ENCODE measurements around the gene UBE2K.
"Not testable (repeated sequence)": the region's sequence is repeated elsewhere in the genome, so short reads cannot be mapped to it uniquely, and the experiment has no call there.

The UBE2K gene, protein sequence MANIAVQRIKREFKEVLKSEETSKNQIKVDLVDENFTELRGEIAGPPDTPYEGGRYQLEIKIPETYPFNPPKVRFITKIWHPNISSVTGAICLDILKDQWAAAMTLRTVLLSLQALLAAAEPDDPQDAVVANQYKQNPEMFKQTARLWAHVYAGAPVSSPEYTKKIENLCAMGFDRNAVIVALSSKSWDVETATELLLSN

DNA sequence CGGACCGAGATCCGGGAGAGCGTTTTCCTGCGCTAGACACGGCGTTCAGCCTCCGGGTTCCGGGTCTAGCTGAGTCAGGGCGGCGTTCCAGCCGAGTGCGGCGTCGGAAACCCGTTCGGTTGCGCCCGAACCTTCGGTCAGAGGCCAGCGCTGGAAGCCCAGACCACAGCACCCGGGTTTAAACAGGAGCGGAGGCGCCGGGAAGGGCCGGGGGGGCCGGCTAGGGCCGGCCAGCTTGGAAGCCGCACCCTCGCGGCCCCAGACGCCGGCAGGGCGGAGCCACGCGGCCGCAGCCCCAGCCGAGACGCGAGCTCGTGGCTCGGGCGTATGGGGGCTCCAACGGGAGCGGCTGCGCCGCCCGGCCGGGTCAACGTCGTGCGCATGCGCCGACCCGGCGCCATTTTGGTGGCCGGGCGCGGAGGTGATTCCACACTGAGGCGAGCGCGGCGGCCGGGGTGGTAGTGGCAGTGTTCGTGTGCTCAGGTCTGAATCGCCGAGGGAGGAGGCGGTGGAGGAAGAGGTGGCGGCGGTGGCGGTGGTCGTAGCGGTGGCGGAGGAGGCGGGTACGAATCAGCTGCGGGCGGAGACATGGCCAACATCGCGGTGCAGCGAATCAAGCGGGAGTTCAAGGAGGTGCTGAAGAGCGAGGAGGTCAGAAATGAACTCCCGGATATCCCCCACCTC is at the start of gene UBE2K:
Gene UBE2K, plus strand, starts transcription at position 397 of the 684 bp plus-strand sequence. Its CDS starts 192 bp downstream, at position 589.
- peak; percentile 90 for DNase-seq

DNA sequence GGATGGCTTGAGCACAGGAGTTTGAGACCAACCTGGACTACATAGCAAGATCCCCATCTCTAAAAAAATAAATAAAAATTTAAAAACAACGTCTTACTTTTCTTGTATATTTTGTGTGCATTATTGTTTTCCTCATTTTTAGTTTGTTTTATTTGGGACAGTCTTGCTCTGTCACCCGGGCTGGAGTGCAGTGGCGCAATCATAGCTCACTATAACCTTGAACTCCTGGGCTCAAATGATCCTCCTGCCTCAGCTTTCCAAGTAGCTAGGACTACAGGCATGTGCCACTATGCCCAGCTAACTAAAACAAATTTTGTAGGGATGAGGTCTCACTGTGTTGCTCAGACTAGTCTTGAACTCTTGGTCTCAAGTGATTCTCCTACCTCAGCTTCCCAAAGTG is 49.7 kb upstream of the UBE2K start:
- no peak for DNase-seq

DNA sequence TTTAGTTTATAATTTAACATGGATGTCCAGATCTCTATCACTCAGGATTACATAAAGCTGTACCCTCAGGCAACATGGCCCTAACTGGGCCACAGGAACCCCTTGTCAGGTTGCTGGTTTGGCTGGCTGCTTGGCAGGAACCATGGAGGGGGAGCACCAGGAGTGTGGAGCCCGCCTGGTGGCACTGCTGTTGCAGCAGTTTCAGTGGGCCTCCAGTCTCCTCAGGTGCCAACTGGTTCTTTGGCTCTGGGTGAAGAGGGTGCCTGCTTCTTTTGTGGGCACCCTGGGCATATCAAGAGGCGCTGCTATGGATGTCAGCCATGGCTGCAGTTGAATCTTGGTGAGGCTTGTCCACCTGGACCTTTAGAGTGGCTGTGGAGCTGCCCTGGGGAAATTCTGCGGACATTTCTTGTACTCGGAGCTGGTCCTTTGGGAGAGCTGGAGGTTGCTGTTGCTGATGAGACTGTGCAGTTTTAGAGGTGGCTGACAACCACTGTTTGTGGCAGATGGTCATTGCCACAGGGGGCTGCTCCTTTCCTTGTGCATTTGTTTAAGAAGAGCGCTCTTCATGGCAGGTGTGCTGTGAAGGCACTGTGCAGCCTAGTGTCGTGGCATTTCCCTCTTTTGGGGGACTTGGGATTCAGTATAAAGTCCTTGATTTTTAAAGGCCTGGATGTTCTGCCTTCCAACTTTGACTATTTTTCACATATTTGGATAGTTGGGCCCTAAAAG is 48.9 kb upstream of the UBE2K start:
- peak; percentile 6 for DNase-seq

DNA sequence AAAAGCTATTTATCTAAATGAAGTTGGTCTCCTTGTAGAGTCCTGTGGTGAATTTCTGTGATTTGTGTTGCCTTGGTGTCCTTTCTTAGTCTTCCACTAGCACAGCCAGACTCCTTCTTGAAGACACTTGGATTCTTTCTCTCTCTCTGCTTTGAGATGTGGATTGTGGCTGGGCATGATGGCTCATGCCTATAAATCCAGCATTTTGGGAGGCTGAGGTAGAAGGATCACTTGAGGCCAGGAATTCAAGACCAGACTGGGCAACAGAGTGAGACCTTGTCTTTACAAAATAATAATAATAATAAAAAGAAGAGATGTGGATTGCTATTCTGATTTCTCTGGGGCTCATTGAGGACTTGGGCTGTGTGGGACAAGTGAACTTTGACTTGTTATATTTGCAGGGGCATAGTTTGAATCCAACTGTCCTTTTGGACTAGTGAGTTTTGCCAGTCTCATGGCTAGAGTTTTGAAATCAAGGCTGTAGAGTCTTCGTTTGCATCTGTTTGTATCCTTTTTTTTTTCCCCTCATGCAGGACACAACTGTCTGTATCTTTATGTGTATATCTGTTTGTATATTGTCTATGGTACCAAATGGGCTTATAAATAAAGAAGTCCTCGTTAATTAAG is 48.2 kb upstream of the UBE2K start:
- no peak for DNase-seq

DNA sequence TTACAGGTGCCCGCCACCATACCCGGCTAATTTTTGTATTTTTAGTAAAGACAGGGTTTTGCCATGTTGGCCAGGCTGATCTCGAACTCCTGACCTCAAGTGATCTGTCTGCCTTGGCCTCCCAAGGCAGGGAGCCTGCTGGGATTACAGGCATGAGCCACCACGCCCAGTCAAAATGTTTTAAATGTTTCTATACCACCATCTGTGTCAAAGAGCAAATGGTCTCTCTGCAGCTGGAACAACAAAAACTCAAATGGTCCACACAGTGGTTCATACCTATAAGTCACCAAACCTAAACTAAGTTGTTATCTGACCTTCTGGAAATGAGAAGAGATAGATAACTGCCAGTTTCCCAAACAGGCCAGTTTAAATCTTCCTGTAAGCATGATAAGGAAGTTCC is 46.4 kb upstream of the UBE2K start:
- not testable (repeated sequence) for DNase-seq

DNA sequence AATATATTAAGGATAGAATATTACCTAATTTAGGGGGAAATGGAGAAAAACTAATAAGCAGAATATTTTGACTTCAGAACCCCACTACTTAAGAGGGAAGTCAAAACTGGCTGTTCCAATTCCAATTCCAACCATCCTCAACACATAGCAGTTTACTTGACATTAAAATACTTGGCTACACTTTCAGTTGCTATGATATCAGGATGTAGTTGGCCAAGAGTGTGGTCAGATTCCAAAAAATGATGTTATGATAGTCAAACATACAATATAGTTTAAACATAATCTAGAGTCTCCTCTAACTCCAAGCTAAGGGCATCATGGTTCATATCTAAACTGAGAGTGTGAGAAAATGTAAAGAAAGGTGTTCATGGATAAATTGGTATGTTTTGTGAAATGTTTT is 42.7 kb upstream of the UBE2K start:
- no peak for DNase-seq

DNA sequence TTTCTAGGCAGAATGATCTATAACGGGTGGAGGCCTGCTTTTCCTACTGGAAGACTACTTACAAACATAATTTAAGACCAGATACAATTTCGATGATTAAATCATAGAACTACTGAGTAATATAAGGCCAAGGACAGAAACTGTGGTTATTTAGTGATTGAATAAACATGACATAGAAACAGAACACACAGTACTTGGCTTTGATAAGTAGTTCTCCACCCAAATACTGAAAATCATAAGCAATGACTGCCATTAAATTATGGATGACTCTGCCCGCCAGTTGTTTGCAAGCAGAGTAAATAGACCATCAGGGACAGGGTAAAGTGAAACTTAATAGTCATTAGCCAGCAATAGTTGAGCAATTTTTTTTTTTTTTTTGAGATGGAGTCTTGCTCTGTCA is 42.1 kb upstream of the UBE2K start:
- no peak for DNase-seq

DNA sequence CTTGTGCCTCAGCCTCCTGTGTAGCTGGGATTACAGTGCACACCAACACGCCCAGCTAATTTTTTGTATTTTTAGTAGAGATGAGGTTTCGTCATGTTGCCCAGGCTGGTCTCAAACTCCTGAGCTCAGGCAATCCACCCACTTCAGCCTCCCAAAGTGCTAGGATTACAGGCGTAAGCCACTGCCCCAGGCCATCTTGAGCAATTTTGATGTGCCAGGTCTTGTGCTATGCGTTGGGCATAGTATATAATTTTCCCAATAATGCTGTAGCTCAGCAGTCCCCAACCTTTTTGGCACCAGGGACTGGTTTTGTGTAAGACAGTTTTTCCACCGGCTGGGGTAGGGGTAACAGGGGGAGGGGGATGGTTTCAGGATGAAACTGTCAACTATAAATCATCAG is 41.3 kb upstream of the UBE2K start:
- DNase-seq, result not testable (repeated sequence)

DNA sequence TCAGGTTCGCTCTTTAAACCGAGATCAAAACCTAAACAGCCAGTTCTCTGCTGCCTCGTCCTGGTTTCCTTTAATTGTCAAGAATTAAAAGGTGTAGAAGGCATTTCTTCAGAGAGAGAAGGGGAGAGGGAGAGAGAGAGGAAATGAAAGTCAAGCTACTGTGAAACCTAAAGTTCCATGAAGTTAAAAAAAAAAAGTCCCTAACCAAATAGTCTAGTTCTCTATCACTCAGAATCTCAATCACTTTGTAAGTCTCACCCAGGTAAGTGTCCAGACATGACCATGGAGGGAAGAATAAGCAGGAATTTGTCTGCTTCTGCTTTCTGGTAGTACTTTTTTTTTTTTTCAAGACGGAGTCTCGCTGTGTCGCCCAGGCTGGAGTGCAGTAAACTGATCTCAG is 40.5 kb upstream of the UBE2K start:
- DNase-seq, result no peak

DNA sequence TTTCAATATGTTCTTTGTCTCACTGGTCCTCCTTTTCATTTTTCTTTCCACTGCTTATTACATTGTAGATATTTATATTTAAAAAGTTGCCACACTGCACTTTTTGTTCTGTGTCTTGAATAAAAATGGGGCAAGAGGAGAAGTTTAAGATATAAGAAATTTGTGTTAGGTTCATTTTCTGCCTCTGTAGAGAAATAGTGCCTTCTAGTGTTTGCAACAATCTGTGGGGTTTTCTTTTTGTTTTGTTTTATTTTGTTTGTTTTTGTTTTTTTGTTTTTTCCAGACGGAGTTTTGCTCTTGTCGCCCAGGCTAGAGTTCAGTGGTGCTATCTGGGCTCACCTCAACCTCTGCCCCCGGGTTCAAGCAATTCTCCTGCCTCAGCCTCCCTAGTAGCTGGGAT is 39.2 kb upstream of the UBE2K start:
- no peak for DNase-seq

DNA sequence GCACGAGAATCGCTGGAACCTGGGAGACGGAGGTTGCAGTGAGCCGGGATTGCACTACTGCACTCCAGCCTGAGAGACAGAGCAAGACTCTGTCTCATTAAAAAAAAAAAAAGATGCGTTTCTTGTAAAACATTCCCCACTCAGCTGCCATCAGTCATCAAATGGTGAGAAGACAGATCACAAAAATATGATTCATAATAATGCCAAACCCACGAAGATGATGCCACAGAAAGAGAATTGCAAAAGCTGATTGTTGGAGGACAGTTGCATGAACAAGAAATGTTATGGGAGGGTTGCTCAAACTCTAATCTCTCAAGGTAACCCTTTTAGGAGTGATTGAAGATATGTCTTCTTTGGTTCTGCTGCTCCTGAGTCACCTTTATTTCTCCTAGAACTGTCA is 37.9 kb upstream of the UBE2K start:
- DNase-seq, result no peak

DNA sequence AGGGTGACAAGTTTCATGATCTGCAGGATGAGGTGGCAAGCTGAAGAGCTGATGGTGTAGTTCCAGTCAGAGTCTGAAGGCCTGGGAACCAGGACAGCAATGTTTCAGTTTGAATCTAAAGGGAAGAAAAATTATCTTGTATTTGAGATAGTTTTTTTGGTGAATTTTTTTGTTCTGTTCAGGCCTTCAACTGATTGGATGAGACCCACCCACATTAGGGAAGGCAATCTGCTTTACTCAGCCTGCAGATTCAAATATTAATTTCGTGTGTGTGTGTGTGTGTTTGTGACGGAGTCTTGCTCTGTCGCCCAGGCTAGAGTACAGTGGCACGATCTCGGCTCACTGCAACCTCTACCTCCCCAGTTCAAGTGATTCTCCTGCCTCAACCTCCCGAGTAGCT is 37.2 kb upstream of the UBE2K start:
- no peak for DNase-seq

DNA sequence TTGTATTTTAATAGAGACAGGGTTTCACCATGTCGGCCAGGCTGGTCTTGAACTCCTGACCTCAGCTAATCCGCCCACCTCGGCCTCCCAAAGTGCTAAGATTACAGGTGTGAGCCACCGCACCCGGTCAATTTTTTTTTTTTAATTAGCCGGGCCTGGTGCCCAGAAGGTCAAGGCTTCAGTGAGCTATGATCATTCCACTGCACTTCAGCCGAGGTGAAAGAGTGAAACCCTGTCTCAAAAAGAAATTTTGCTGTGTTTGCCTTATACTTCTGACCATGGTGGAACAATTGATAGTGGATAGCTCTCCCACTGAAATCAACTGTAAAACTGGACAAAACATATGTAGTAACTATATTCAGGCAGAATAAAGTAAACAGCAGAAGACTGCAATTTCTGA is 35.3 kb upstream of the UBE2K start:
- no peak for DNase-seq

DNA sequence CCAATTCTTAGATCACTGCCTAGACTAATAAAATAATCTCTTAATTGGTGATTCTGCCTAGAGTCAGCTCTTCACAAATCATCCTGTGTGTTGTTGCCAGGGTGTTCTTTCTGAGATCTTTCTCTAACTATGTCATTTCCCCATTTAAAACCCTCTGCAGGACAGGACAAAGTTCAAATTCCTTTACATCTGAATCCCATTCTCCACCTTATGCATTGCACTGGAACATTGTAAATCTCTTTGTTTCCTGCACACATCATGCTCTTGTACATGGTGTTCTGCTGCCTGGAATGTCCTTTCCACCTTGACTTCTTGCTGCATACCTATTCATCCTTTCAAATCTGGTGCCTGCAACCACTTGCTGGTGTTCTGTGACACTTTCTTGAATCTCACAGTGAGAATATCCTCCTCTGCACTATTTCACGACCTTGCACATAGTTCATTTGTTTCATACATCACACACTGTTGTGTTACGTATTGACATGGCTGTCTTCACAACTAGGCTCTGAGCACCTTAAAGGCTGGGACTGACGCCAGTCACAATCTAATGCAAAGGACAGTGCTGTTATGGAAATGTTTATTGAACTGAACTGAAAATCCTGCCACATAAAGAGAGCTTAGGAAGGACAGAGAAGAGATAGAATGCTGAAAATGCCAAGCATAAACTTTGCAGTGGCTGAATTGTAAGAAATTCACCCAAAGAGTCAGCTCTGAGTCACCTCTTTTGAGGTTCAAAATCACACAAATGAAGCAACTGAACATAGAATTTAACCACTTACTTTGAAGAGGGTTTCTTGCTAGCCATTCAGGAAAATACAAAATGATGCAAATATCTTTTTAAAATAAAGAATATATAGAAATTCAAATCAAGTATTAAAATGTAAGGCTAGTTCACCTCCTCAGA is 32.9 kb upstream of the UBE2K start:
- no peak for DNase-seq

DNA sequence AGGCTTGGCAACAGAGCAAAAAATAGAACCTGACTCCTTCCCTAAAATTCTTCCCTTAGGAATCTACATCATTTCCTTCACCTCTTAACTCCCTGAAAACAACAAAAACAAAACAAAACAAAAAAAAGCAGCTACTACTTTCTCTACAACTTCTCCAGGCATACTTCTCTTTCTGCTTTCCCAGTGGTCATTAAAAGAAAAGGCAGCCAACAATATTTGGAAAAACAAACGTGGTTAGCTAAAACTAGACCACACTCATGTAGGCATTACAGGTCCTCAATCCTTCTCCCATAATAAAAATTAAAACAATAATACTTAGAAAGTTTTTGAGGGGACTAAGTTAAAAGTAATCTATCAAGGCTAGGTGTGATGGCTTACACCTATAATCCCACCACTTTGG is 30.2 kb upstream of the UBE2K start:
- no peak for DNase-seq

DNA sequence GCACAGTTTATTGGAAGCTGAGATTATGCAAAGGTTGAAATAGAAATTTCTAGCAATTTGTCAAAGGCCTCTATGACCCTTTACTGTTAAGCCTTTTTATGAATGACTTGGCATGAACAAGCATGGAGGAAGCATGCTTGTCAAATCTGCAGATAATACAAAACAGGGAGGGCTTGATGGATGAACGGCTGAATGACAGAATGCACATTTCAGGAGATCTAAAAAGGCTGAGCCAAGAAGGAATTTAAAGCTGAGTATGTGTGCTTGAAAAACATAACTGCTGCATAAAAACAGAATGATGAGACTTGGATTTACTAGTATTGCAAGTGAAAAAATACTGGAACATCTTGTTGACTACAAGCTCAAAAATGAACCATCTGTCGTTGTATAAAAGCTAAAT is 29.0 kb upstream of the UBE2K start:
- DNase-seq, result no peak

DNA sequence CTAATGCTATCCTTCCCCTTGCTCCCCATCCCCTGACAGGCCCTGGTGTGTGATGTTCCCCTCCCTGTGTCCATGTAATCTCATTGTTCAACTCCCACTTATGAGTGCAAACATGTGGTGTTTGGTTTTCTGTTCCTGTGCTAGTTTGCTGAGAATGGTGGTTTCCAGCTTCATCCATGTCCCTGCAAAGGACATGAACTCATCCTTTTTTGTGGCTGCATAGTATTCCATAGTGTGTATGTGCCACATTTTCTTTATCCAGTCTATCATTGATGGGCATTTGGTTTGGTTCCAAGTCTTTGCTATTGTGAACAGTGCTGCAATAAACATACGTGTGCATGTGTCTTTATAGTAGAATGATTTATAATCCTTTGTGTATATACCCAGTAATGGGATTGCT is 27.6 kb upstream of the UBE2K start:
- not testable (repeated sequence) for DNase-seq

DNA sequence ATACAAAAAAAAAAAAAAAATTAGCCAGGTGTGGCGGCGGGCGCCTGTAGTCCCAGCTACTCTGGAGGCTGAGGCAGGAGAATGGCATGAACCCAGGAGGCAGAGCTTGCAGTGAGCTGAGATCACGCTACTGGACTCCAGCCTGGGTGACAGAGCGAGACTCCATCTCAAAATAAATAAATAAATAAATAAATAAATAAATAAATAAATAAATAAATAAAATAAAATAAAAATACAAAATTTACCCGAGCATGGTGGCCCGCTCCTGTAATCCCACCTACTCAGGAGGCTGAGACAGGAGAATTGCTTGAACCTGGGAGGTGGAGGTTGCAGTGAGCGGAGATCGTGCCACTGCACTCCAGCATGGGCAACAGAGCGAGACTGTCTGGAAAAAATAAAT is 22.3 kb upstream of the UBE2K start:
- not testable (repeated sequence) for DNase-seq

DNA sequence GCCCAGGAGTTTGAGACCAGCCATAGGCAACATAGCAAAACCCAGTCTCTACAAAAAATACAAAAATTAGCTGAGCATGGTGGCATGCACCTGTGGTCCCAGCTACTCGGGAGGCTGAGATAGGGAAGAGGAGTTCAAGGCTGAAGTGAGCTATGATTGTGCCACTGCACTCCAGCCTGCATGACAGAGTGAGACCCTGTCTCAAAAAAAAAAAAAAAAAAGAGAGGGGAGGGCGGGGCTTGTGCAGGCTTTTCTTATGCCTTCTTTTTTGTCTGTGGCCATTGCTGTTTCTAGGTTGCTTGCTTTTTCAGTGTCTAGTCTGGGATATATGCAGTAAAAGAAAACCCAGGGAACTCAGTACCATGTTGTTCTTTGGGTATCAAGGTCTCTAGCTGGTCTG is 16.9 kb upstream of the UBE2K start:
- DNase-seq, result not testable (repeated sequence)

DNA sequence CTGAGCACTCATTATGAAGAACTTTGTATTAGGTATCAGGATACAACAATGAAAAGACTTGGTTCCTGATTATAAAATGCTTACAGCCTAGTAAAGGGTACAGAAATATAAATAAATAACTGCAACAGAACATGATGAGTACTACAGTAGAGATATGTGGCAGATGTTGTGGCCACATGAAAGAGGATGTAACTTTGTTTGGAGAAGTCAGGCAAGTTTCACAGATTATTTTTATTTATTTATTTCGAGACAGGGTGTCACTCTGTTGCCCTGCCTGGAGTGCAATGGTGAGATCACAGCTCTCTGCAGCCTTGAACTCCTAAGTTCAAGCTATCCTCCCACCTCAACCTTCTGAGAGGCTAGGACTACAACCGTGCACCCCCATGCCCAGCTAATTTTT is 15.8 kb upstream of the UBE2K start:
- DNase-seq, result no peak

DNA sequence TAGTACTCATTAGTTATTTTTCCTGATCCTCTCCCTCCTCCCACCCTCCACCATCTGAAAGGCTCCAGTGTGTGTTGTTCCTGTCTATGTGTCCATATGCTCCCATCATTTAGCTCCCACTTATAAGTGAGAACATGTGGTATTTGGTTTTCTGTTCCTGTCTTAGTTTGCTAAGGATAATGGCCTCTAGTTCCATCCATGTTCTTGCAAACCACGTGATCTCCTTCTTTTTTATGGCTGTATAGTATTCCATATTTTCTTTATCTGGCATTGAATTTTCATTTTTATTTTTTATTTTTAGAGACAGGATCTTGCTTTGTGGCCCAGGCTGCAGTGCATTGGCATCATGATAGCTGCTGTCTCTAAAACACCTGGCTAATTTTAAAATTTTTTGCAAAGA is 11.9 kb upstream of the UBE2K start:
- no peak for DNase-seq

DNA sequence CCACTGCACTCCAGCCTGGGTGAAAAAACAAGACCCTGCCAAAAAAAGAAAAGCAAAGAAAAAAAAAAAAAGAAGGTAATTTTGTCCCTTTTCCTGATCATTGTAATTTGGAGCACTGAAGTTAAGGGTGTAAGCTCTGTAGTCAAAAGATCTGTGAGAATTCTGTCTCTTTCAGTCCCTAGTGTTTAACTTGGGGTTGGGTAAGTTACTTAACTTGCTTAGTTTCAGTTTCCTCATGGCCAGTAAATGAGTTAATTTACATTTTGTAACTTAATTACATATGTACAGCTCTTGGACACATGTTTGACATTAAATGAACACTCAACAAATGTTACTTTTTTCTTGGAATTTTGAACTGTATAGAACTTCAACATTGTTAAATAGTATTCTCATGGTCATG is 10.9 kb upstream of the UBE2K start:
- DNase-seq, result no peak

DNA sequence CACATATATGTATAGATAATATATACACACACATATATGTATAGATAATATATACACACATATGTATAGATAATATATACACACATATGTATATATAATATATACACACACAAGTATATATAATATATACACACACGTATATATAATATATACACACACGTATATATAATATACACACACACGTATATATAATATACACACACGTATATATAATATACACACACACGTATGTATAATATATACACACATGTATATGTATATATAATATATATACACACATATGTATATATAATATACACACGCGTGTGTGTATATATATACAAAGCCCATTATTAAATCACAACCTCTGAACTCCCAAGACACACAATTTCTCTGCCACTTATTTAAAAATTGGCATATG is 8.0 kb upstream of the UBE2K start:
- no peak for DNase-seq
